HL-60 (cell line): ENCODE data around the gene FOXO3.
A peak's percentile ranks its signal among the peaks of the same experiment; 100 is the strongest.

Experiments used
- CTCF ChIP-seq: IDR thresholded peaks from one replicate; pipeline ENCODE4 v1.5.1; 2011; ENCODE audit warnings: low read length, control low read depth, inconsistent platforms; ENCODE audit not compliant: insufficient read depth
- GABPA ChIP-seq: IDR thresholded peaks from 2 replicates; pipeline ENCODE4 v1.6.1; 2012; ENCODE audit warnings: low read depth
- POLR2AphosphoS5 ChIP-seq: IDR thresholded peaks from 2 replicates; pipeline ENCODE4 v1.6.1; 2012; ENCODE audit warnings: low read depth

DNA sequence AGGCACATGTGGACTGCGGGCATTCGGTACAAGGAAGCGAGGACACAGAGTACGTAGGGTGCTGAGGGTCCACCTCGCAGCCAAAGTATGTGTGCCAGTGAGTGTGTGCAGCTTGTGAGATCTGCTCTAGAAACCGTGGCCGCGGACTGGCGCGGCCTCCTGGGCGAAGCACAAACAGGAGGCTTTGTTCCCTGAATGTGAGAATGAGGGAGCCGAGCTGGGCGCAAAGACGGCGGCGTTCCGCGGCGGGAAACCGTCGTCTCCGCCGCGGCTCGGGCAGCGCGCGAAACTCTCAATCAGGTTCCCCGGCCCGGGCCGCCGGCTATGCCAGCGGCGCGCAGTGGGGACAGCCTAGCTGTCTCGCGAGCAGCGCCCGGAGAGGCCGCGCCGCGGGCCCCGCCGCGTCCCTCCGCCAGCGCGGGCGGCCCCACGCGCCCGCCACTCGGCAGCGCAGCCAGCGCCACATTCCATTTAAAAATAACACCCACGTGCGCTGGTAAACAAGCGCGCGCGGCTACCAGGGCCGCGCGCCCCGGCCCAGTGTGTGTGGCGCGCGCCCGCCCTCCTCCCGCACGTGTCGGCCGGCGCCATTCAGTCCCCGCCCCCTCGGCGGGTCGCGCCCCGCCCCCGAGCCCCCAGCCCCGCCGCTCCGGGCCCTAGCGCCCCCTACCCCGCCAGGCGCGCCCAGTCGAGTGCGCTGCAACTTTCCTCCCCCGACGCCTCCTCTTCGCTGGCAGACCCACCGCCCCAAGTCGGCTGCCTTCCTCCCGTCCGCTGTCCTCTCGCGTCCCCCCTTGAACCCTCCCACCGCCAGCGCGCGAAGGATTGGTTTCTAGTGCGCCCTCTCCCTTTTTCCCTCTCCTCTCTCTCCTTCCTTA, 3.0 kb upstream of the FOXO3 start:
- TF ChIP-seq CTCF (no peak), POLR2AphosphoS5 (peak; percentile 45; the same call in 1 of the 2 replicates), GABPA (no peak)
